A549 (cell line): ENCODE data around the gene CFAP68.

Experiments
- CHD4 ChIP-seq: fragments of 200-600 bp; sonication (generic); IDR thresholded peaks from 2 replicates; pipeline ENCODE4 v1.6.1; 2016; ENCODE audit warnings: antibody characterized with exemption, mild to moderate bottlenecking, borderline replicate concordance
- CTCF ChIP-seq: fragments of >200 bp; sonication (Bioruptor Twin); formaldehyde crosslinking; IDR thresholded peaks from 3 replicates; pipeline ENCODE4 v1.5.1; 2016
- EP300 ChIP-seq, 2 experiments: fragments of >200 bp; sonication (Bioruptor Twin); formaldehyde crosslinking; IDR thresholded peaks; 2 replicates in 1 of 2; 3 replicates in 1 of 2; pipeline ENCODE4 v1.6.1; 2016 to 2017
- JUNB ChIP-seq: fragments of >200 bp; sonication (Bioruptor Twin); formaldehyde crosslinking; IDR thresholded peaks from 2 replicates; pipeline ENCODE4 v1.6.1; 2016
- POLR2A ChIP-seq: IDR thresholded peaks from 2 replicates; pipeline ENCODE4 v1.6.1; 2012; ENCODE audit warnings: mild to moderate bottlenecking, low read length
- RAD21 ChIP-seq, 2 experiments: fragments of >200 bp in 1 of 2; sonication (Bioruptor Twin) in 1 of 2; formaldehyde crosslinking in 1 of 2; IDR thresholded peaks in 1 of 2; conservative IDR thresholded peaks in 1 of 2; 2 replicates in 1 of 2; 3 replicates in 1 of 2; pipeline ENCODE4 v1.6.1; 2012 to 2018; ENCODE audit warnings: inconsistent platforms in 1 of 2
- REST ChIP-seq: fragments of 200-600 bp; sonication (generic); IDR thresholded peaks from 2 replicates; pipeline ENCODE4 v1.6.1; 2016; ENCODE audit warnings: antibody characterized with exemption, mild to moderate bottlenecking, moderate library complexity
- SMC3 ChIP-seq: fragments of >200 bp; sonication (Bioruptor Twin); formaldehyde crosslinking; IDR thresholded peaks from 3 replicates; pipeline ENCODE4 v1.6.1; 2018; ENCODE audit warnings: inconsistent platforms
- ZC3H11A ChIP-seq: fragments of 450-650 bp; IDR thresholded peaks from 2 replicates; pipeline ENCODE4 v1.6.1; 2014; ENCODE audit warnings: antibody characterized with exemption, mild to moderate bottlenecking

GRCh38 chr11:111909378-111909777 is 30.0 kb downstream of the CFAP68 start:
- no peak for TF ChIP-seq JUNB
- TF ChIP-seq RAD21 (conservative IDR thresholded peaks at IDR 0.05 in 1 of 2, IDR thresholded peaks at IDR 0.05 in 1 of 2): no peak
- TF ChIP-seq POLR2A: no peak
- TF ChIP-seq SMC3: no peak
- no peak for TF ChIP-seq EP300 (IDR thresholded peaks at IDR 0.05)
- TF ChIP-seq CHD4: no peak
- no peak for TF ChIP-seq ZC3H11A
- no peak for TF ChIP-seq REST
- TF ChIP-seq CTCF: no peak
